Raji (cell line): Measurements from ENCODE around the gene BCR.

Source experiments
- POLR2A ChIP-seq: IDR thresholded peaks from 2 replicates; pipeline ENCODE4 v1.6.1; 2011; ENCODE audit warnings: low read depth, low read length, control low read depth; ENCODE audit not compliant: insufficient read depth

The BCR gene

DNA sequence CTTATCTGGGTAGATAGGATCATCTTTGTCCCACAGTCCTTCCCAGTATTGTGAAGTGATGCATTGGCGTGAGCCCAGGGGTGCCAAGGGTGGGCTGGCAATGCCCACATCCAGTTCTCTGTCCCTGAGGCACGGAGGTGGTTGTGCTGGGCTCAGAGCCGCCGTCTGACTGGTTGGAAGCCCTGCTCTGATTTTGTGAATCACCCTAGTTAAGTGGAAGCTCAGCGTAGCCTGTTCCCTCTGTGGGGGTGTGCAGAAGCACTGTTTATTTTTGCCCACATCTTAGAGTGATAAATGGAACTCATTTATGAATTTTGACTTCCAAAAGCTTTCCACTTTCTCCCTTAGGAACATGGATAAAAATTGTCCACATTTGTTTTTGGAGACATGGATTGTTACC, 13.6 kb downstream of the BCR start:
- no peak for TF ChIP-seq POLR2A

GRCh38 chr22:23196165-23196564, 15.9 kb downstream of the BCR start:
- no peak for TF ChIP-seq POLR2A

GRCh38 chr22:23197836-23198235, 17.5 kb downstream of the BCR start:
- TF ChIP-seq POLR2A = no peak

DNA sequence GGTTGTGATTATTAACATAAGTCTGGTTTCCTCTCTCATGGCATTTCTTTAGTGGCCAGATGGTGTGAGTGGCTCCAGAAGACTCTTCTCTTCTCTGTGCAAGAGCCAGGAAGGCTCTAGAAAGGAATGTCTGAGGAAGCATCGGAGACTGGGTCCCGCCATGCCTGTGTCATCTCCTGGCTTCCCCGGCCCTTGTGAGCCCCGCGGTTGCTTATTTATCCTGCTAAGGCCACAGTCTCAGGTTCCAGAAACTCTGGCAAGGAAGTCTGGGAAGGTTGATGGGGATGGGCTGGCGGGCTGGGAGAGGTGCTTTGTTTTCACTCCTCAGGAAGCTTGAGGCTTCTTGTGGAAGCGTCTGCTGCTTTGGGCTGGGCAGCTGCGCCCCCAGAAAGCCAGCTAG, 18.9 kb downstream of the BCR start:
- no peak for TF ChIP-seq POLR2A

- no peak for TF ChIP-seq POLR2A
These were observed 20.6 kb downstream of the BCR start for GRCh38 chr22:23200898-23201297.

DNA sequence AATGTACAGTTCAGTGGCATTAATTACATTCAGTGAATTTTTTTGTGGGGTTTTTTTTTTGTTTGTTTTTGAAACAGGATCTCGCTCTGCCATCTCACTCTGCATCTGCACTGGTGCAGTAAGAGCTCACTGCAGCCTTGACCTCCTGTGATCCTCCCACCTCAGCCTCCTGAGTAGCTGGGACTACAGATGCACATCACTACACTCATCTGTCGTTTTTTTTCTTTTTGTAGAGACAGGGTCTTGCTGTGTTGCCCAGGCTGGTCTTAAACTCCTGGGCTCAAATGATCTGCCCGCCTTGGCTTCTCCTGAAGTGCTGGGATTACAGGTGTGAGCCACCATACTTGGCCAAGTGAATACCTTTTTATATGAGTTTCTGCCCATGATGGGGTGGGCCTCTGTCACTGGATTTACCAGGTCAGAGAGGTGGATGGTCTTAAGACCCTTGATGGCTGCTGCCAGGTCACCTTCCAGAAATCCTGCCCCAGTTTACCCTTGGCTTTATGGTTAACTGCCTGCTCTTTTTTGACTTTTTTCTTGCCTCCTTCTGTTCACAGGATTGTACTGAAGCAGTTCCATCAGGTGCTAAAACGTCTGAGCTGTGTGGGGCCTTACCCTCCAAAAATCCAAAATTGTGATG, 22.6 kb downstream of the BCR start:
- TF ChIP-seq POLR2A = no peak

- no peak for TF ChIP-seq POLR2A
These were observed 23.3 kb downstream of the BCR start for GRCh38 chr22:23203452-23204124.

GRCh38 chr22:23204125-23204488, 23.8 kb downstream of the BCR start:
- TF ChIP-seq POLR2A = no peak

DNA sequence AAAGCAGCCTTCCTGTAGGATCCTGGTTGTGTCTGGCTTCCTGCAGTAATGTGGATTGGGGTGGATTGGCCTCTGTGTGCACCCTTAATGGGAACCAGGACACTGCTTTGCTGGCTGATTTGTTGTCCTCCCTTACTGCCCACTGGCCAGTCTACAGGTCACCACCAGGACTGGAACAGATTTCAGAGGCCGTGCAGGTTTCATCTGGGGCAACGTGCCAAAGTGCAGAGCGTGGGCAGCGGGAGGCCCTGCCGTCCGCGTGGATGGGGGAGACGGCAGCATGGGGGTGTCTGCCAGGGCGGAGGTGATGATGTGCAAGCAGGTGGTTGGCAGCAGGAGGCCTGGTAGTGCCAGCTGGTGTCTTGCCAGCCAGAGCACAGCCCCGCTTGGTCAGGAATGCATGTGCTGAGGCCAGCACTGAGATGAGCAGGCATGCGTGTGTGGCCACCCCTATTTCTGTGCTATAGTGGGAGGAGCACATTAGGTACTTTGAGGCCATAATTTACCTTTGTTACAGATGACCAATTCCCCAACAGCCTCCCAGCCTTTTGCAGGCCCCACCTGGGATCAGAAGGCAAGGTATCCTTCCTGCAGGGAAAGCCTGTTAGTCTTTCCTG, 24.3 kb downstream of the BCR start:
- TF ChIP-seq POLR2A = no peak

DNA sequence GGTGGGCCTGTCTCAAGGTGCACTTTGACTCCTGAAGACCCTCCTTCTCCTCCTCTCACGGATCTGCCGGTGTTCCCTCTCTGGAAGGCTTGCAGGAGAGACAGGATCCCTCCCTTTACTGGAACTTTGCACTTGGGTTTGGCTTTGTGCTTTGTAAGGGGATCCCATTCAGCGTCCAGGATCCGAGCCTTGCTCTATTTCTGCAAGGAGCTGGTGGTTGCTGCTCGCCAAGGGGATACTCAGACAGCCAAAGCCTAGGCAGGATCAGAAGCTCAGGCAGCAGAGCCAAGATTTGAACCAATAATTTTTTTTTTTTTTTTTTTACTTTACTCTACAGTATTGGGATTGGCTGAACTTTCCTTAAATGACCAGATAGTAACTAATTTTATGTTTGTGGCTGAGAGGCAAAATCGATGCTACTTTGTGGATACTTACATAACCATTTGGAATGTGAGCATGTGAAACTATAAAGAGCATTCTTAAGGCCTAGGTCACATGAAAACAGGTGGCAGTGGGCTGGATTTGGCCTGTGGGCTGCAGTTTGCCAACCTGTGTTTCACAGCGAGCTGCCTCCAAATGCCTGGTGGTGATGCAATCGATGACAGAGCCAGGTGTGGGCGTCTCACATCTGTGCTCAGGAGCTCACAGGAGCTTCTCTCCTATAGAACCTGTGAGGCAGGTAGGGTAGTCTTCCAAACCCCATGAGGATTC, 25.2 kb downstream of the BCR start:
- TF ChIP-seq POLR2A = no peak

- TF ChIP-seq POLR2A = no peak
These were observed 26.6 kb downstream of the BCR start for GRCh38 chr22:23206915-23207314.

- TF ChIP-seq POLR2A = 0 out of 2 replicates have a peak, but pooled peaks have one; percentile 20
These were observed 27.6 kb downstream of the BCR start for GRCh38 chr22:23207729-23208393.

- TF ChIP-seq POLR2A = no peak
These were observed 30.3 kb downstream of the BCR start for GRCh38 chr22:23210428-23211170.

DNA sequence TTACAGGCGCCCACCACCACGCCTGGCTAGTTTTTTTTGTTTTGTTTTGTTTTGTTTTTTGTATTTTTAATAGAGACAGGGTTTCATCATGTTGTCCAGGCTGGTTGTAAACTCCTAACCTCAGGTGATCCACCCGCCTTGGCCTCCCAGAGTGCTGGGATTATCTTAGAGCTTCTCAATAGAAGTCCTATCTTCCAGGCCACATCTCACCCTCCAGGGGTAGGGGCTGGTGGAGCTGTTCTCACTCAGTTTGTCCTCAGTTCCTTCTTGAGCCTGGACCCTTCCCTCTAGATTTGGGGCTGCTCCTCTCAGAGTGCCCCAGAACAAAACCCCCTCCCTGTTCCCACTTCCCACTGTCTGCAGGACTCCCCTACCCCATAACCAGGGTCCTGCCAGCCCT, 31.3 kb downstream of the BCR start:
- no peak for TF ChIP-seq POLR2A
